GM21786 (cell line): ENCODE results near the gene G6PC1.

Experiments
- ATAC-seq: cut with Tn5 transposase; IDR thresholded peaks from one replicate; pipeline ENCODE4 v1.9.1; 2021; ENCODE audit not compliant: unreplicated experiment

G6PC1 gene

GRCh38 chr17:42929497-42929844, 28.9 kb downstream of the G6PC1 start:
- no peak for ATAC-seq

GRCh38 chr17:42937712-42938596, 37.4 kb downstream of the G6PC1 start:
- no peak for ATAC-seq

- no peak for ATAC-seq
Observed at GRCh38 chr17:42944211-42944610, 43.6 kb downstream of the G6PC1 start.

- no peak for ATAC-seq
Observed at GRCh38 chr17:42946812-42947211, 46.2 kb downstream of the G6PC1 start.

- no peak for ATAC-seq
Observed at GRCh38 chr17:42950044-42950783, 49.6 kb downstream of the G6PC1 start.
